HG03135 (cell line): ENCODE measurements around the gene MDP1.
"Not testable (repeated sequence)": the region's sequence is repeated elsewhere in the genome, so short reads cannot be mapped to it uniquely, and the experiment has no call there.

Source experiments
- ATAC-seq: cut with Tn5 transposase; IDR thresholded peaks from one replicate; pipeline ENCODE4 v1.9.1; 2021; ENCODE audit warnings: mild to moderate bottlenecking, moderate library complexity; ENCODE audit not compliant: unreplicated experiment

MDP1 gene

DNA sequence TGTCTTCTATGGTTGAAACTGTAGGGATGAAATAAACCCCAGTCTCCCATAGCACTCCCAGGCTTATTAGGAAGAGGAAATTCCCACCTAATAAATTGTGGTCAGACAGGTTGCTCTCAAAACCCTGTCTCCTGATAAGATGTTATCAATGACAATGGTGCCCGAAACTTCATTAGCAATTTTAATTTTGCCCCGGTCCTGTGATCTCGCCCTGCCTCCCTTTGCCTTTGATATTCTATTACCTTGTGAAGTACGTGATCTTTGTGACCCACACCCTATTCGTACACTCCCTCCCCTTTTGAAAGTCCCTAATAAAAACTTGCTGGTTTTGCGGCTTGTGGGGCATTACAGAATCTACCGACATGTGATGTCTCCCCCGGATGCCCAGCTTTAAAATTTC lies 13.3 kb downstream of the MDP1 start:
- not testable (repeated sequence) for ATAC-seq

DNA sequence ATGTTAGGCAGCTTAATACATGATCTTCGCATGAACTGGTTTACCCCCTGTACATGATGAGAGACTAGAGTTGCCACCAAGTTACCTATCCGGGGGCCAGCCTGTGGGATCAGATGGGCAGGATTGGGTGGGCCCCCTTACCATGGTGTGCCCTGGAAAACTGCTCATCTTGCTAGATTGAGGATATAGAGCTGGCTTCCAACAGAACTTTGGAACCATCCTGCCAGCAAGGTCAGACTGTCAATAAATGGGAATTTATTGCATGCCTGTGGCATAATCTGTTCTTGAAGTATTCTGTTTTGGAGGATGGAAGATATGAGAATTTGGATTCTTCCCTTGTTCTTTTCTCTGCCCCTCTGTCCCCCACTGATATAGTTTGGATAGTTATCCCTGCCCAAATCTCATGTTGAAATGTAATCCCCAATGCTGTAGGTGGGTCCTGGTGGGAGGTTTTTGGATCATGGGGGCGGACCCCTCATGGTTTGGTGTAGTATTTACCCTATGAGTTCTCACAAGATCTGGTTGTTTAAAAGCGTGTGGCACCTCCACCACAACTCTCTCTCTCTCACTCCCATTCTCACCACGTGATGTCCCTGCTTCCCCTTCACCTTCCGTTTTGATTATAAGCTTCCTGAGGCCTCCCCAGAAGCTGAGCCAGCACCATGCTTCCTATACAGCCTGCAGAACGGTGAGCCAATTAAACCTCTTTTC lies 16.9 kb downstream of the MDP1 start:
- ATAC-seq, result no peak

DNA sequence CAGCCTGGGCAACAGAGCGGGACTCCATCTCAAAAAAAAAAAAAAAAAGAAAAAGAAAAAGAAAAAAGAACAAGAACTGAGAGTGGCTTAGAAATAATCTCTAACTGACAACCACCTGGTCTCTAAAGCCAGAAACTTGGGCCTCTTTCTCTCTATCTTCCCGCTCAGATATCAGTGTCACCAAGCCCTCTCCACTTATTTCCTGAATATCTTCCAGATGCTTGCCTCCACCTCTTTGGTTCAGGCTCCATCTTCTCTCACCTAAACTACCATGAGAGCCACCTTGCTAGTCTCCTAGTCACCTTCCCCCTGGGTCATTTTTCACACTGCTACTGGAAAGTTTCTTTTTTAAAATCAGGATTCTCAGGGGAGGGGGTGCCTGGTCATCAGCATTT lies 18.8 kb downstream of the MDP1 start:
- ATAC-seq, result no peak

DNA sequence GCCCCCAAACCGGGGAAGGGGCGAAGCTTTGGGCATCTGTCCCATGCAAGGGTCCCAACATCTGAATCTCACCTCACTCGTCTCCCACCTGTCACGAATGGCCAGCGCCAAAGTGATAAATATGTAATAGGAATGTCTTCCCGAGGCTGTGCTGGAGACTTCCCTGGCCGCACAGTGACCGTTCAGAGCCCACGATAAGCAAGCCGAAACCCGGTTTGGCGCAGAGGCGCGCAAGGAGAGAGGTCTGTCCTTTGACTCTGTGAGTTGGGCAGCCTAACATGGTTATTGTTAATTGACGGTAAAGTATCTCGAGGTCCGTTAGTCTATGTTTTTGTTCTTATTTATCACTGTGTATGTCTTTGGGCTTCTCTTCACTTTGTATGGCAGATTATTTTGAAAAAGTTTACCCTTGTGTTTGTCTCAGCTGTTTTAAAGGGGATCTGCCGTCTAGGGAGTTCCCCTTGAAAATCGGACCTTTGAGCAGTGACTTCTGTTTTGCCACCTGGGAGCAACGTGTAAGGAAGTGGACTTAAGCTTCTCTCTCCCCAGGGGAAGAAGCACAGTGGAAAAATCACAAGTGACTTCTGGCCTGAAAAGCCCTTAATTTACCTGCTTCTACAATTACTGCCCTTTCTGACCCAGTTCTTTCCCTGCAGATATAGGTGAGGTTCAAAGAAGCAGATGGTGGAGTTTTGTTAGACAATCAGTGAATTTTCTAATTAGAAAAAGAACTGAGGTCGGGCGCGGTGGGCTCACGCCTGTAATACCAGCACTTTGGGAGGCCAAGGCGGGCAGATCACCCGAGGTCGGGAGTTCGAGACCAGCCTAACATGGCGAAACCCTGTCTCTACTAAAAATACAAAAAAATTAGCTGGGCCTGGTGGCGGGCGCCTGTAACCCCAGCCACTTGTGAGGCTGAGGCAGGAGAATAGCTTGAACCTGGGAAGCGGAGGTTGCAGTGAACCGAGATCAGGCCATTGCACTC lies 19.5 kb downstream of the MDP1 start:
- ATAC-seq, result no peak

DNA sequence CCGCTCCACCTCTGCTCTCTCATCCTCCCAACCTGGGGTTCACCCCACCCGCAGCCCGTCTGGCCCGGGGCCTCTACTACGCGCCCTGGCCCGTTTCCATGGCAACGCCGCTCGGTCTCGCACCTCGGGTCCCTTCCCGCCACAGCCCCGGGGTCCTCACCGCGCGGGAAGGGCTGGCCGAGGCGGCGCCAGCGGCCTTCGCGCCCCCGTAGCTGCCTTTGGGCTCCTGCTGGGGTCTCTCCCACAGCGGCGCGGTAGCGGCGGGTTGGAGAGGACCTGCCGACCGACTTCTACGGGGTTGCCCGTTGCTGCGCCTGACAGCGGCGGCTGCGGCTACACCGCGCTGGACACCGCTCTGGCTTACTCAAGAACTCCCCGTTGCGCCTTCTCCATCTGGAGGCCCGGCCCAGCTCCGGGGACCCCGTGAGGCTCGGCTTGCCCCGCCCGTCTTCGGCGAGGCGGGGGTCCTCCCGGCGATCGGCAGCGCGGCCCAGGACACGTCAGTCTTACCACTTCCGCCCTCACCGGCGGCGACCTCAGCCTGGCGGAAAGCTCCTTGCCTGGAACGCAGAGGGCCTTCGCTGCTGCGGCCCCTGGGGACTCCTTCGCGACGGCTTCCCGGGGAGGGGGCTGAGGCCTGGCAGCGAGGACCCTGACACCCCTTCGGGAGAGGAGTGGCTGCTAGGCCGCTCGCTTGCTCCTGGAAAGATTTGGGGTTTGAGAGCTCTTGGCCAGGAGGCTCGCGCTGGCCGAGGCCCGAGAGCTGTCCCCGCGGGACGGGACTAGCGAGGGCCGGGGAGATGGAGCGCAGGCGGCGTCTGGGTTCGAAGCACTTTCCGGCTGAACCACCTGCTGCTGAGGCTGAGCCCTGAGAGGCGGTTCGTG lies 20.4 kb downstream of the MDP1 start, which contains the start of gene TM9SF1:
Gene TM9SF1, minus strand, starts transcription at position 256 of the 885 bp plus-strand sequence. CDS start 422 bp downstream, outside the sequence.
- ATAC-seq, result peak; percentile 86

DNA sequence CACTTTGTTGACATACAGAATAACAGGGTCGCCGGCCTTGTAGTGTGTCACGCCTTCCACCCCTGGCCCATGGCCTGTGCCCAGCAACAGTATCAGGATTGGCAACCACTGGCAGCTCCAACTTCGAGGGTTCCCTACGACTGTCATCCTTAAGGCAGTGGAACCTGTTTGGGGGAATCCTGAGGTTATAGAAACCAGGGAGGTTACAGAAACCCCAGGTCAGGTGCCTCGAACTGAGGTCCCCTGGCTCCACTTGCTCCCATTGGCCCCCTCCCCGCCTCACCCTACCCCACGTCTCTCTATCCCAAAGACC lies 21.0 kb downstream of the MDP1 start:
- no peak for ATAC-seq

DNA sequence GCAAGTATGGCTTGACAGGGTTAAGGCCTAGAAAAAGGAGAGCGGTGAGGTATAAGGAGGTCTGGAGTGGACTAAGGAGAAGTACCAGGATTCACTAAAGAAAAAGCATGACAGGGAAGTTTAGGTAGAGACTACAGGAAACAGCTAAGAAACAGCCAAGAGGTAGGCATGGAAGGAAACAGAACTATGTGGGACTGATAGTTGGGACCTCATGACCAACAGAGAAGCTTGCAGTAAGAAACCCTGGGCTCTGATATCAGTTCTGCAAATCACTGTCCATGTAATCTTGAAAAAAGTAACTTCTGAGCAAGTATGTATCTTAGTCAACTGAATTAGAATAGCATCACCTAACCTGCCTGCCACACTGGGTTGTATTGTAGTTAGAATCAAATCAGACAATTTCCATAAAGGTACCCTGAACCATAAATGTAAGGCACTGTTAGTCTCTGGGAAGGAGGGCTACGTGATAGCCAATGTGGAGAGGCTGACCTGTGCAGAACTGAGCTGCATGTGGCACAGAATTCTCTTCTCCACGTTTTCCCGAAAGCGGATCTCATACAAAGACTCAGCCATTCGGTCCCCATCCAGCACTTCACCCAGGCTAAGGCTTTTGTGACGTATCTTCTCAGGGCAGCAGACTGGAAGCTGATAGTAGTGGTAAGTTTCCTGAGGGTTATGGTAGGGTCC lies 21.5 kb downstream of the MDP1 start:
- ATAC-seq, result no peak

DNA sequence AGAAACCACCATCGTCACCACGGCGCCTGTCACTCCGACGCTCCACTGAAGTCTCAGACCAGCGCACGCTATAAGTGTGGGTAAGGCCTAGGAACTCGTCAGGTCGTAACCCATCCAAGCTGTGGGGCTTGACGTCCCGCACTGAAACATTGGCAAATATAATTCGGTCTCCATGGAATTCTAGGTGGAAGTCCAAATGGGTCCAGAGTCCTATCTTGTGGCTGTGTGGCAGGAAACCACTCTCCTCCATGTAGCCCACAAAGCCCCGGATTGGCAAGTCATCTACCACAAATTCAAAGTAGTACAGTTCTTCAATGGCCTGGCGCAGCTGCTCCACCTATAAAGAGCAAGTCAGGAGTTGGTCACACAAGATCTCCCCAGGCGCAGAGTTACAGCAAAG lies 22.9 kb downstream of the MDP1 start:
- no peak for ATAC-seq

DNA sequence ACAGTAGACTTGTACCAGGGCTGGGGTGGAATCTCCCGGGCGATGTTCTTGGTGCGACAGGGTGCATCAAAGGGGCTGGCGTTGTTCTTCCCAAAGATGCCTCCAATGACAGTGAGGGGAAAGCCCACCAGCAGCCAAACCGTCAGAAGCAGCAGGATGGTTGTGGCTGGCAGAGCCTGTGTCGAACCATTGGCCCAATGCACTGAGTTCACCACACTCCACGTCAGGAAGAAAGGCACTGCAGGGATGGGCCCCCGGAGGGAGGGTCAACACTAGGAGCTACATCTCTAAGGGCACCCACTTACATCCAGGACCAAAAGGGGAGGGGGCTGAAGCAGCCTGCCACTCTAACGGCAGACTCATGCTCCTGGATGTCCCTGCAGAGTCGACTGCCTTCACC lies 25.4 kb downstream of the MDP1 start:
- no peak for ATAC-seq

DNA sequence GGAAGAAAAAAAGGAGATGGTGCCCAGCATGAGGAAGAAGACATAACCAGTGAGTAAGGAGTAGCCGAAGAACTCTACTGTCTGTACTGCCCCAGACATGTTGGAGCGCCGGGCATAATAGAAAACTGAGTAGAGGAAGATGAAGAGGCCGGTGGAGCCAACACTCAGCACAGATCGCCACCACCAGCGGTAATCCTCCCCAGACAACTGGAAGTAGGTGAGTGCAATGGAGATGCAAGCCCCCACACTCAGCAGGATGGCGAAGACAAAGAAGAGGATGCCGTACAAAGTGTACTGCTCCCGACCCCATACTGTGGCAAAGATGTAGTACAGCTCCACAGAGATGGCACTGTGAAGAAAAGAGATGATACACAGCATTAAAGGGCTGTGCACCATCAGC lies 26.4 kb downstream of the MDP1 start:
- no peak for ATAC-seq

DNA sequence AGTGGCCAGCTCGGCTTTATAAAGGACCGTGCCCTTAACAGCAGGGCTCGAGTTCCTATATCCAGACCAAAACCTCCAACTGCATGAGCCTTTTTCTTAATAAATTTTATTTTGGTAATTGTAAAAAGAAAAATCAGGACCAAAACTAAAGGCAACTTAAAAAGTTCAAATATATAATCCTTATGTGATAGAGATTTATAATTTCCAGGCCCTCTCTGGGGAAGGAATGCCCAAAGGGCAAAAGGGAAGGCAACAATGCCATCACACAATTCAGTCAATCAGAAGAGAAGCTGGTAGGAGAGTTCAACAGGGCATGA lies 26.8 kb downstream of the MDP1 start:
- no peak for ATAC-seq

DNA sequence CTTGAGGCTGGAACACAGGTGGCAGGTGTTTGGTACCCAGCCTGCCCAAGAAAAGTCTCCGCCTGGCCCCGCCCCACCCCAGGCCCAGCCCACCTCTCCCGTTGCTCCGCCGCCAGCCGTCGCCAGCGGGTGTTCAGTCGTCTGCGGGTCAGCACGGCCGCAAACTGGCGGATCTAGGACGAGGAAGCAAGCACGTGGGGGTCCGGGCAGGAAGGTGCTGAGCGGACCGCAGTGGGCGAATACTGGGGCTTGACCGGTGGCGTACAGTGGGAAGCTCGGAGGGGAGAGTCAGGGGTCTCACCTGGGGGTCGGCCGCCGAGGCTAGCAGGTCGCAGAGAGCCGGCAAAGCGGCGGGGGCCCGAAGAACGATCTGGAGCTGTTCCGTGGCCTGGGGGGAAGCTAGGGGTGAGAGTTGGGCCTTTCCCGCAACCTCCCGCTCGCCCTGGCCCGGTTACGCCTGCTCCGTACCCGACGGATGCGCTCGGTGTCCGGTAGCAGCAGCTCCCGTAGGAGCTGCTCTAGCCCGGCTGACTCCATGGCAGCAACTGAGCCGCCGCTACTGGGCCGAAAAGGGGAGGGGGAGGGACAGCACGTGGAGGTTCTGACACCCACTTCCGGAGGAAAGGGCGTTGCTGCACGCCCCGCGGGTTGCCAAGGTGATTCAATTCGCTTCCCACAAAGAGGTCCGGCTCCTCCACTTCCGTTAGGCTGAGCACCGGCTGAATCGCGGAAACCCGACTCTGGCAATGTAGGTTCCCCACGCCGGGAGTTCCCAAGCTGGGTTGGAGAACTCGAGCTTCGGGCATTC lies 27.4 kb downstream of the MDP1 start, which contains the start of gene IPO4:
Gene IPO4, minus strand, starts transcription at position 566 of the 808 bp plus-strand sequence. Its CDS starts 29 bp downstream, at position 537.
- peak; percentile 82 for ATAC-seq

DNA sequence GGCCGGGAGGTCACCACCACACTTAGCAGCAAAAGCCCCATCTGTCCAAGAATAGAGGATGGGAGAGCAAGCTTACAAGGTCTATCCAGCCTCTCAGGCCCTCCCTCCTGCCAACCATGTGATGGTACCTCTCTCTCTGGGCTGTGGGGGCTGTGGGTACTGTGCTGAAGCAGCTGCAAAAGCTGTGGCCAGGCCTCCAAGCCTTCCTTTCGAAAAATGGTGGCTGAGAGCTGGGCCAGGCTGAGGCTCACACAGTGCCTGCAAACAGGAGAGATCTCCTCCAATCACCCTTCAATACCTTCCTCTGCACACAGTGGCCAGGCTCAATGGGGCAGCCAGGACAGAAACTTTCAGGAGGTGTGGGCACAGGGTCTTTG lies 28.3 kb downstream of the MDP1 start:
- ATAC-seq, result no peak

DNA sequence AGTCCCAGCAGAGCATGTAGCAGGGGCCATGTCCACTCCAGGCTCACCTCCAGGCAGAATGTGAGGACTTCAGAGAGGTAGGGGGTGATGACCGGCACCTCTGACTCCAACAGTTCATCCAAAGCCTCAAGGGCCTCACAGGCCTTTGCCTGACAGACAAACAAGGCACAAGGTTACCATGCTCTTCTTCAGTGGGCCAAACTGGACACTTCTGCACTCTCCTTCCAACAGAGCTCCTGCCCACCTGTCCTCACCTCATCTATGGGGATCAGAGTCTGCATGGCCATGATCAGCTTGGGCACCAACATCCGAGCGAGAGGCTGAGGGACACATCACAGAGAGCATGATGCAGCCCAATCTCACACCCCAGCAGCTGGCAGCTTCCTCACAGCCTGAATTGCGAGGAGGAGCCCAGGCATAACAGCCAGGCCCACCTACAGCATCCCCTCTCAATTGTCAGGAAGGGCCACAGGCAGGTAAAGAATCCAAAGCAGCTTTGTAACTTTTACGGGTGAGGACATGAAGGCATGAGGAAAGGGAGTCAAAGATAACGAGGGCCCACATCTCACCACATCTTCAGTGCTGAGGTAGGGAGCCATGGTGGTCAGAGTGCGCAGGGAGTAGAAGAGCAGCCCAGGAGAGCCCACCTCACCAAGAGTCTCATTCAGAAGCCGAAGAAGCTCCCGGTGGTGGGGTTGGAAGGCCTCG lies 28.9 kb downstream of the MDP1 start:
- no peak for ATAC-seq

DNA sequence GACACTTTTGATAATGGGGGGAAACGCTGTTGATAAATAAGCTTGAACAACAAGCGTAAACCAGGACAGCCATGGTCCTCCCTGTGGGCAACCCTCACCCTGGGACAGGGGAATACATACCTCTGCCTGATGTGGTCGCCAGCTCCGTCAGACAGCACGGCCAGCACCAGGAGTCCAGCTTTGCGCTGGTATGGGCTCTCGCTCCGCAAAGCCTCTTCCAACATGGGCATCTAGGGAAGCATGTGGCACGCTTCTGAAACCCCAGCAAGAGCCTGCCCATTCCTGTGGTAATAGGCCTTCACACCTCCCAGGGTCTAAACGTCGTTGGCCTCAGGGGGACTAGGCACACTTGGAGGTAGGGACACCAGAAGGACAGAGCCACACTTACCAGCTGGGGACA lies 30.1 kb downstream of the MDP1 start:
- no peak for ATAC-seq

DNA sequence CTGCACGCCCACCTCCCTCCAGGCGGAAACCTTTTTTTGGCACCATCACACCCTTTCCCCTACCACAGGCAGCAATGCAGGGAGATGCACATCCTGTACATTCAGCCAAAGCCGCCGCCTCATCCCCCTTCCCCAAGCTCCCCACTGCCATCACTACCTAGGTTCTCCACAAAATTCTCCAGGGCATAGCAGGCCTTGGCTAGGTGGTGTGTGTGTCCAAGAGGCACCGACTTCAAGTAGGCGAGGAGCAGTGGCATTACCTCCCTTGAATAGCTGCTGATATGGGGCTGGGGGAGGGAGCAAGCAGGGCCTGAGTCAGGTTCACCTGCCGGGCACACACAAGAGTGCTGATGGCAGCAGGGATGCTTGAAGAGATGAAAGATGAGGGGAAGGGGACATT lies 30.8 kb downstream of the MDP1 start:
- no peak for ATAC-seq

DNA sequence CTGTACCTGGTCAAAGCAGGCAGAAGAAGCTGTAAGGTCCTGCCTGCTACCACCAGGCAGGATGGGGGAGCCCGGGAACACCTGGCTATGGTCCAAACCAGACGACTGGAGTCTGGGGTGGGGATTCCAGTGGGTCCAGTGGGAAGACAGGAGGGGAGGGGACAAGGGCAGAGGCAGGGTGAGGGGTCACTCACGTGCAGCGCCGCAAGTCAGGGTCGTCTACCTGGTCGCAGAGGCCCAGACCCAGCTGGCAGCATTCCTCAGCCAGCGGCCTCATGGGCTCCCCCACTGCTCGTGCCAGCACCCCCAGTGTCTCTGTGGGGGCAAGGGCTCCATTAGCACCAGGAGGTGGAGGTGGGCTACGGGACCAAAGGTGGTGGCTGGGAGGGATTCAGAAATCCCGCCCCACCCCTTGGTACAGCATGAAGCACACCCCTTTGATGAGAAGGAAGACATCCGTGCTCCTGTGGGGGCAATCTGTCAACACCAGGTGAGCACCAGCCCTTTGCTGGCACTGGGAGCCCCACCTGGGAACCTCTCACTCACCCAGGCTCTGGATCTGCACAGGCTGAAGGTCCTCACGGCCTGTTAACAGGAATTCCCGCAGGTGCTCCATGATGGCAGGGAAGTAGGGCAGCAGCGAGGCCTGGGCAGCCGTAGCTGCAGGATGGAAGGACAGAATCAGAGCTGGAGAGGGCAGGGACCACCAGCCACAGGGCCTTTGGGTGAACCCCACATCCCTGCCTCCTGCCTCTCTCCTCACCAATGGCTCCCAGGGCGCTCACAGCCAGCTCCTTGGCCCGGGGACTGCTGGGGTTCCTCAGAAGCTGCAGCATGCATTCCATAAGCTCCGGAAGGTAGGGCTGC lies 31.5 kb downstream of the MDP1 start:
- no peak for ATAC-seq

DNA sequence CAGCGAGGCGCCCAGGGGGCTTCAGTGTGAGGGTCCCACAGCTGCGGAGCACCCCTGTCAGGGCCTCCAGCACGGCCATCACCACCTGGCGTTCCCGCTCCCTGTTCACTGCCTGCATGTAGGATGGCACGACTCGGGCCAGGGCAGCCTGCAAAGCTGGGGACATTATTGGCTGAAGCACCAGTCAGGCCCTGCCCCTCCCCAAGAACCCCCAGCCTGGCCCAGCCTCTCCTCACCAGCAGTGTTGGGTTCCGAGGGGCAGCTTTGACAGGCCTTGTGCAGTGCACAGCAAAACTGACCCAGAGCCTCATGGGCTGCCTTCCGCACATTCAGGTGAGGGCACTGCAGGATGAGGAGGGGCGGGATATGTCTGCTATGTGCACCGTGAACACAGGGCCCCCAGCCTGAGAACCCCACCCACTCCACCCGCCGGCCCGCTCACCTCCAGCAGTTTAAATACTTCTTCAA lies 32.8 kb downstream of the MDP1 start:
- no peak for ATAC-seq
